Upper lobe of left lung (tissue), 4 donors: ENCODE results near the gene RASD1.

Experiments
- POLR2A ChIP-seq, 4 donors: fragments of 450-650 bp; IDR thresholded peaks; one replicate each; pipeline ENCODE4 v1.5.1; 2016 to 2017; ENCODE audit warnings: antibody characterized with exemption in 4 of 4, mild to moderate bottlenecking in 2 of 4
- TF ChIP-seq, protein P1 (sequence below), 6 experiments: fragments of 450-650 bp in 4 of 6; fragments of 200-600 bp in 2 of 6; sonication (generic) in 2 of 6; IDR thresholded peaks; one replicate each; pipeline ENCODE4 v1.5.1; 2016 to 2019; ENCODE audit warnings: antibody characterized with exemption in 6 of 6

GRCh38 chr17:17462048-17462824, 34.0 kb downstream of the RASD1 start:
- no peak for TF ChIP-seq POLR2A (IDR thresholded peaks at IDR 0.05)
- TF ChIP-seq, protein P1, sequence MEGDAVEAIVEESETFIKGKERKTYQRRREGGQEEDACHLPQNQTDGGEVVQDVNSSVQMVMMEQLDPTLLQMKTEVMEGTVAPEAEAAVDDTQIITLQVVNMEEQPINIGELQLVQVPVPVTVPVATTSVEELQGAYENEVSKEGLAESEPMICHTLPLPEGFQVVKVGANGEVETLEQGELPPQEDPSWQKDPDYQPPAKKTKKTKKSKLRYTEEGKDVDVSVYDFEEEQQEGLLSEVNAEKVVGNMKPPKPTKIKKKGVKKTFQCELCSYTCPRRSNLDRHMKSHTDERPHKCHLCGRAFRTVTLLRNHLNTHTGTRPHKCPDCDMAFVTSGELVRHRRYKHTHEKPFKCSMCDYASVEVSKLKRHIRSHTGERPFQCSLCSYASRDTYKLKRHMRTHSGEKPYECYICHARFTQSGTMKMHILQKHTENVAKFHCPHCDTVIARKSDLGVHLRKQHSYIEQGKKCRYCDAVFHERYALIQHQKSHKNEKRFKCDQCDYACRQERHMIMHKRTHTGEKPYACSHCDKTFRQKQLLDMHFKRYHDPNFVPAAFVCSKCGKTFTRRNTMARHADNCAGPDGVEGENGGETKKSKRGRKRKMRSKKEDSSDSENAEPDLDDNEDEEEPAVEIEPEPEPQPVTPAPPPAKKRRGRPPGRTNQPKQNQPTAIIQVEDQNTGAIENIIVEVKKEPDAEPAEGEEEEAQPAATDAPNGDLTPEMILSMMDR (IDR thresholded peaks at IDR 0.05) = no peak
